C4-2B (cell line): ENCODE data around the gene ACAP3.

Source experiments
- H3K27ac ChIP-seq: fragments of 450-650 bp; 2 replicates; pipeline ENCODE4 v1.5.1; 2017
- CTCF ChIP-seq: fragments of 450-650 bp; conservative IDR thresholded peaks from 2 replicates; pipeline ENCODE4 v1.5.1; 2017; ENCODE audit warnings: mild to moderate bottlenecking
- ZFX ChIP-seq: fragments of 450-650 bp; IDR thresholded peaks from 2 replicates; pipeline ENCODE4 v1.6.1; 2017

The ACAP3 gene

GRCh38 chr1:1259951-1260600 lies 47.7 kb downstream of the ACAP3 start:
- no peak for TF ChIP-seq CTCF
- TF ChIP-seq ZFX = no peak
- no peak overlapping the region for H3K27ac ChIP-seq

- no peak overlapping the region for H3K27ac ChIP-seq
Observed at GRCh38 chr1:1259540-1259939, 48.2 kb downstream of the ACAP3 start.

GRCh38 chr1:1259119-1259488 lies 48.6 kb downstream of the ACAP3 start:
- TF ChIP-seq ZFX = no peak
- H3K27ac ChIP-seq = no peak overlapping the region

More at GRCh38 chr1:1259540-1259939, 48.2 kb downstream of the ACAP3 start:
- TF ChIP-seq ZFX (no peak), CTCF (no peak)

GRCh38 chr1:1256956-1257871 lies 50.5 kb downstream of the ACAP3 start:
- H3K27ac ChIP-seq = no peak overlapping the region
- TF ChIP-seq CTCF (no peak), ZFX (no peak)

GRCh38 chr1:1255611-1256010 lies 52.1 kb downstream of the ACAP3 start:
- no peak overlapping the region for H3K27ac ChIP-seq
- TF ChIP-seq CTCF (no peak), ZFX (no peak)

GRCh38 chr1:1255078-1255477 lies 52.7 kb downstream of the ACAP3 start:
- no peak overlapping the region for H3K27ac ChIP-seq
- TF ChIP-seq ZFX (no peak), CTCF (no peak)

GRCh38 chr1:1254667-1254998 lies 53.1 kb downstream of the ACAP3 start:
- TF ChIP-seq ZFX (no peak), CTCF (no peak)
- no peak overlapping the region for H3K27ac ChIP-seq
